CD14-positive monocyte (primary cell): ENCODE measurements around the gene CNTNAP2. TPM values are rescaled to one million over a fixed set of nuclear protein-coding genes. Genes with fewer than 3 reads are reported as not detected.

Experiments
- DNase-seq, 3 donors: peaks; one replicate each; pipeline ENCODE4 v3.0.0-alpha.2; 2011 to 2022
- H2AFZ ChIP-seq: 2 replicates; pipeline ENCODE4 v1.6.0; 2012; ENCODE audit warnings: mild to moderate bottlenecking, low read depth, low read length, inconsistent platforms; ENCODE audit not compliant: insufficient read depth, poor library complexity, severe bottlenecking
- H3K27ac ChIP-seq, 2 donors: 1 replicate in 1 of 2; 2 replicates in 1 of 2; pipeline ENCODE4 v1.5.1; 2012 to 2013; ENCODE audit warnings: low read length in 2 of 2, control low read depth in 1 of 2, inconsistent platforms in 1 of 2, low read depth in 1 of 2, mild to moderate bottlenecking in 1 of 2
- H3K27me3 ChIP-seq, 2 donors: one replicate each; pipeline versions ENCODE4 v1.6.0 to v1.6.1; 2011 to 2013; ENCODE audit warnings: low read length in 2 of 2; ENCODE audit not compliant: control insufficient read depth in 2 of 2, insufficient read depth in 2 of 2
- H3K36me3 ChIP-seq, 2 donors: replicated peaks in 1 of 2; 1 replicate in 1 of 2; 2 replicates in 1 of 2; pipeline versions ENCODE4 v1.5.1 to v1.6.1; 2012 to 2013; ENCODE audit warnings: low read length in 2 of 2, control low read depth in 1 of 2, inconsistent platforms in 1 of 2, mild to moderate bottlenecking in 1 of 2; ENCODE audit not compliant: insufficient read depth in 2 of 2, control insufficient read depth in 1 of 2
- H3K4me1 ChIP-seq, 2 donors: 1 replicate in 1 of 2; 2 replicates in 1 of 2; pipeline versions ENCODE4 v1.5.1 to v1.6.1; 2012 to 2013; ENCODE audit warnings: low read length in 2 of 2, control low read depth in 1 of 2, inconsistent platforms in 1 of 2, mild to moderate bottlenecking in 1 of 2, moderate library complexity in 1 of 2; ENCODE audit not compliant: insufficient read depth in 2 of 2, control insufficient read depth in 1 of 2
- H3K4me2 ChIP-seq: replicated peaks from 2 replicates; pipeline ENCODE3; 2012; ENCODE audit warnings: low read length, moderate library complexity, mild to moderate bottlenecking; ENCODE audit not compliant: poor library complexity, severe bottlenecking; ENCODE audit errors: extremely low read depth
- H3K4me3 ChIP-seq, 3 experiments: fragments of 200-600 bp in 1 of 3; sonication (generic) in 1 of 3; replicated peaks in 1 of 3; 1 replicate in 2 of 3; 2 replicates in 1 of 3; pipeline ENCODE4 v1.5.1; 2011 to 2013; ENCODE audit warnings: low read length in 3 of 3, mild to moderate bottlenecking in 3 of 3, control low read depth in 2 of 3, low read depth in 2 of 3, inconsistent platforms in 1 of 3, moderate library complexity in 1 of 3
- H3K79me2 ChIP-seq: 2 replicates; pipeline ENCODE4 v1.6.0; 2012; ENCODE audit warnings: mild to moderate bottlenecking, control low read depth, inconsistent platforms, low read length, moderate library complexity; ENCODE audit not compliant: insufficient read depth
- H3K9ac ChIP-seq: 2 replicates; pipeline ENCODE4 v1.6.0; 2017; ENCODE audit warnings: low read length, mild to moderate bottlenecking; ENCODE audit not compliant: insufficient read depth, poor library complexity, severe bottlenecking
- H3K9me3 ChIP-seq, 2 donors: replicated peaks in 1 of 2; 1 replicate in 1 of 2; 2 replicates in 1 of 2; pipeline versions ENCODE4 v1.5.1 to v1.6.1; 2012 to 2013; ENCODE audit warnings: low read length in 2 of 2, control low read depth in 1 of 2; ENCODE audit not compliant: control insufficient read depth in 1 of 2, insufficient read depth in 1 of 2
- H4K20me1 ChIP-seq: 2 replicates; pipeline ENCODE4 v1.6.0; 2012; ENCODE audit warnings: mild to moderate bottlenecking, low read length, control low read depth, moderate library complexity; ENCODE audit not compliant: insufficient read depth
- H3K27ac Mint-ChIP-seq, 7 donors: one replicate each; pipeline ENCODE4 v1.8.0; 2020; ENCODE audit warnings: mild to moderate bottlenecking in 7 of 7, mixed read lengths in 7 of 7, moderate library complexity in 6 of 7, inconsistent platforms in 2 of 7
- H3K27me3 Mint-ChIP-seq, 3 donors: one replicate each; pipeline ENCODE4 v1.8.0; 2021 to 2022; ENCODE audit warnings: low read depth in 3 of 3, mild to moderate bottlenecking in 3 of 3, mixed read lengths in 3 of 3, moderate library complexity in 3 of 3, inconsistent platforms in 1 of 3
- H3K36me3 Mint-ChIP-seq, 2 donors: one replicate each; pipeline ENCODE4 v1.8.0; 2020; ENCODE audit warnings: mixed read lengths in 2 of 2, inconsistent platforms in 1 of 2, mild to moderate bottlenecking in 1 of 2
- H3K4me1 Mint-ChIP-seq: one replicate; pipeline ENCODE4 v1.8.0; 2020; ENCODE audit warnings: mild to moderate bottlenecking, mixed read lengths
- H3K4me3 Mint-ChIP-seq, 2 donors: one replicate each; pipeline ENCODE4 v1.8.0; 2020; ENCODE audit warnings: mild to moderate bottlenecking in 2 of 2, mixed read lengths in 2 of 2, moderate library complexity in 1 of 2
- H3K9me3 Mint-ChIP-seq, 7 donors: one replicate each; pipeline ENCODE4 v1.8.0; 2020 to 2022; ENCODE audit warnings: mixed read lengths in 7 of 7, mild to moderate bottlenecking in 6 of 7, moderate library complexity in 6 of 7, inconsistent platforms in 2 of 7
- CTCF ChIP-seq: fragments of 200-600 bp; IDR thresholded peaks from one replicate; pipeline ENCODE4 v1.8.0; 2022; ENCODE audit warnings: antibody characterized with exemption, mild to moderate bottlenecking
- WGBS: methylation state at CpG from one replicate; pipeline ENCODE4 v1.1.5; 2013; ENCODE audit warnings: missing lambda C conversion rate; ENCODE audit not compliant: insufficient coverage; 5-methylcytosine and 5-hydroxymethylcytosine counted together
- intact Hi-C, 2 donors: fragments of 100-400 bp; cut with micrococcal nuclease; formaldehyde crosslinking; loops; one replicate each; pipeline versions ENCODE4 v1.15.0 to v1.15.1; 2023
- polyA plus RNA-seq, 3 donors: library from polyadenylated mRNA; depleted of rRNA in 1 of 3; unstranded in 2 of 3; stranded (reverse) in 1 of 3; fragments of 300-500 nt in 2 of 3; fragments of >200 nt in 1 of 3; fragmentation: Illumina TruSeq in 2 of 3; gene quantifications; 1 replicate in 2 of 3; 2 replicates in 1 of 3; pipeline ENCODE4 v1.2.3, GENCODE V29; 2012 to 2021

CNTNAP2 gene
- polyA plus RNA-seq, 3 donors: 0.01 TPM; not detected in 2

- H3K27me3 Mint-ChIP-seq: peaks cover 0 to 1% (median 0%) of the 10 kb centered on the region in 3 donors
- no CpG with 5 or more reads among the region's 1 CpG for WGBS
Observed at GRCh38 chr7:147029953-147030352, 913.4 kb downstream of the CNTNAP2 start.

DNA sequence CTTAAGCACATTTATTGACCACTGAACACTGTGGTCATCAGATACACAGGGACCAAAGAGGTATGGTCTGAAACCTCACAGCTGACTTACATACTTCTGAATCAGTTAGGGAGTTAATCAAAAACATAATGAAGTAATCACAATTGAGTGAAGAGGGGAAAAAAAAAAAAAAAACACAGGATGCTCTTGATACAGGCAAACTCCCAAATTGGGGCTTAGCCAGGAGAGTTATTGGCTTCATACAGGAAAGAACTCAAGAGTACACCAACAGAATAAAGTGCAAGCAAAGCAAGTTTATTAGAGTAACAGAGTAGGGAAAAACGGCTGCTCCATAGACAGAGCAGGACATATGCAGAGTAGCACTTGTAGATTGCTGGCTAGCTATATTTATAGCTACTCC is 917.0 kb downstream of the CNTNAP2 start:
- no peaks in the 10 kb centered on the region for H3K4me1 Mint-ChIP-seq
- H4K20me1 ChIP-seq: no peaks in the 10 kb centered on the region
- H2AFZ ChIP-seq: no peak overlapping the region
- H3K4me3 ChIP-seq: no peak overlapping the region
- no CpG with 5 or more reads among the region's 1 CpG for WGBS
- H3K36me3 ChIP-seq: no peaks in the 10 kb centered on the region
- no peak for DNase-seq
- no peak overlapping the region for H3K4me3 Mint-ChIP-seq
- no peaks in the 10 kb centered on the region for H3K79me2 ChIP-seq
- no peak overlapping the region for H3K4me2 ChIP-seq
- no peaks in the 10 kb centered on the region for H3K27me3 ChIP-seq
- H3K27me3 Mint-ChIP-seq: no peaks in the 10 kb centered on the region
- H3K9me3 ChIP-seq: no peaks in the 10 kb centered on the region
- intact Hi-C loops: no loop called here
- H3K9me3 Mint-ChIP-seq: peaks cover 0 to 5% (median 3%) of the 10 kb centered on the region in 7 donors
- no peak overlapping the region for H3K9ac ChIP-seq
- no peaks in the 10 kb centered on the region for H3K4me1 ChIP-seq
- no peak overlapping the region for H3K27ac ChIP-seq
- H3K36me3 Mint-ChIP-seq: no peaks in the 10 kb centered on the region
- no peak overlapping the region for H3K27ac Mint-ChIP-seq
- no peak for TF ChIP-seq CTCF

More at GRCh38 chr7:147029953-147030352, 913.4 kb downstream of the CNTNAP2 start:
- no peak overlapping the region for H3K4me3 ChIP-seq
- no peaks in the 10 kb centered on the region for H3K4me1 ChIP-seq
- intact Hi-C loops: no loop called here
- Mint-ChIP-seq H3K4me1 (no peaks in the 10 kb centered on the region), H3K36me3 (no peaks in the 10 kb centered on the region), H3K9me3 (peaks cover 0 to 11% (median 4%) of the 10 kb centered on the region in 7 donors), H3K27ac (no peak overlapping the region), H3K4me3 (no peak overlapping the region)
- H3K4me2 ChIP-seq: no peak overlapping the region
- H3K79me2 ChIP-seq: no peaks in the 10 kb centered on the region
- H4K20me1 ChIP-seq: no peaks in the 10 kb centered on the region
- no peak for TF ChIP-seq CTCF
- no peaks in the 10 kb centered on the region for H3K27me3 ChIP-seq
- H3K9ac ChIP-seq: no peak overlapping the region
- no peak overlapping the region for H2AFZ ChIP-seq
- H3K9me3 ChIP-seq: peaks cover 0 to 3% of the 10 kb centered on the region in 2 donors
- no peaks in the 10 kb centered on the region for H3K36me3 ChIP-seq
- no peak for DNase-seq
- no peak overlapping the region for H3K27ac ChIP-seq
